ENCODE measurements around the gene ARAP1.

GRCh38 chr11:72736452-72737069 lies 15.6 kb downstream of the ARAP1 start:
- TF ChIP-seq CTCF (IDR thresholded peaks at IDR 0.05) (no peak), SIN3A (IDR thresholded peaks at IDR 0.05; ENCODE audit: borderline replicate concordance, insufficient read depth, low read depth, low read length) (no peak), POLR2AphosphoS5 (IDR thresholded peaks at IDR 0.05; ENCODE audit: low read depth, low read length) (no peak), REST (IDR thresholded peaks at IDR 0.05; ENCODE audit: insufficient read depth in 1 of 2, low read depth in 2 of 2, low read length in 1 of 2) (no peak), TCF7L2 (IDR thresholded peaks at IDR 0.05; ENCODE audit: low read depth, low read length) (no peak)

Data from Panc1 (cell line).